HG03457 (cell line): Measurements from ENCODE around the gene CBFA2T3.

Experiments
- ATAC-seq: cut with Tn5 transposase; IDR thresholded peaks from one replicate; pipeline ENCODE4 v1.9.1; 2021; ENCODE audit warnings: moderate number of reproducible peaks; ENCODE audit not compliant: unreplicated experiment

The CBFA2T3 gene

GRCh38 chr16:88865310-88865709, 111.7 kb downstream of the CBFA2T3 start:
- ATAC-seq = no peak

GRCh38 chr16:88864521-88864920, 112.5 kb downstream of the CBFA2T3 start:
- ATAC-seq = no peak

GRCh38 chr16:88864099-88864498, 112.9 kb downstream of the CBFA2T3 start:
- no peak for ATAC-seq

GRCh38 chr16:88863426-88863825, 113.6 kb downstream of the CBFA2T3 start:
- no peak for ATAC-seq

- no peak for ATAC-seq
Observed at GRCh38 chr16:88862968-88863367, 114.0 kb downstream of the CBFA2T3 start.

GRCh38 chr16:88861359-88861758, 115.6 kb downstream of the CBFA2T3 start:
- no peak for ATAC-seq

GRCh38 chr16:88859381-88860091, 117.5 kb downstream of the CBFA2T3 start:
- no peak for ATAC-seq

DNA sequence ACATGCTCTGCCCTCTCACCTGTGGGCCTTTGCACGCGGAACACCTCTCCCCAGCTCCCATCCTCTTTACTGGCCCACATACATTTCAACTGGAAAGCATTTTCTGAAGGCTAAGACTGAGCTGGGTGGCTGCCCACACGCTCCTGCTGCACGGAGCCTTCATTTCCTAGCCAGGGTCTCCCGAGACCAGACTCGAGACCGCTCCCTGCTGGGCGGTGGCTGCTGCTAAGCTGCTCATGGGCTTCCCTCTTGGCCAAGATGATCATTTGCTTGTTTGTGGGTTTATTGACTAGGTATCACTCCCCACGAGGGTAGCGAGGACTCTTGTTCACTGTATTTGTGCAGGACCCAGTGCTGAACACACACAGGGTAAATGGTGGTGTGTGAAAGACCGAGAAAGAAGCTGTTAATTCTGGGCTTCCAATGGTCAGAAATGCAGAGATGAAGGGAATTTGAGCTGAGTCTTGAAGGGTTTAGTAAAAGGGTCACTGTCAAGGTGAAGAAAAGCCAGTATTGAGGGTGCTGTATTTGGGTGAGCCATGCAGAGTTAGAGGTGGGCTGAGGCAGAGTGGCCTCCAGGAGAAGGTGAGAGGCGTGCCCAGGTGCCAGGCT, 119.2 kb downstream of the CBFA2T3 start:
- no peak for ATAC-seq

DNA sequence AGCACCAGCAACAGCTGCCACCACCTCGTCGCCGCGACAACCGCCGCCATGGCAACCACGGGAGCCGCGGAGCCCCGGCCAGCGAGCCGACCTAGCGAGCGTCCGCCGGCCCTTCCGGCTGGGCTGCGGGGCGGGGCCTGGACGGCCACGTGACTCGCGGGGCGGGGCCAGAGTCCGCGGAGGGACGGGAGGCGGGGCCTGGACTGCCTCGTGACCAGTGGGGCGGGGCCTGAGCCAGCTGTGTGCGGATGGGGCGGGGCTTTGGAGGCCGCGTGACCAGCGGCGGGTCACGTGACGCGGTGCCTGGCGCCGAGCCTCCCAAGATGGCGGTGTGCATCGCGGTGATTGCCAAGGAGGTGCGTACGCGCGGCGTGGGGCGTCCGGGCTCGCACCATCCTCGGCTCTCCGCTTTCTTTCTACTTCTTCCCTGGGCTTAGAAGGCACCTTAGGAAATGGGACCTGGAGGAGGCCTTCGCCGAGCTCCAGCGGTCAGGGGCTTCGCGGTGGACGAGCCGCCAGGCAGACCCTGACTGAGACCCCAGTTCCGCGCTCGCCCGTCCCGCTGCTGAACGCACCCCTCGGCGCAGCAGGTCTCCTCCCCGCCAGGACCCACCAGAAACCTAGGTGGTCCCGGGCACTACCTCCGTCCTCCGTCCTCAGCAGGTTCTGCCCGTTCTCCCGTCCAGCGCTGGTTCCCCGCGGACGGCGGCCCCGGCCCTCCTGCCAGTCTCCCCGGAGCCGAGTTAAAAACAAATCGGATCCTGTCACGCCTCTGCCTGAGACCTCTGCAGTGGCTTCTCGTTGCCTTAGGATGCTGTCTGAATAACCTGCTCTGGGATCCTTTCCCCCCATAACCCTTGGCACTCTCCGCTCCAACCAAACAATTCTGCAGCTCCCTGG, 119.9 kb downstream of the CBFA2T3 start, which contains the start of the genes GALNS and TRAPPC2L:
Gene GALNS (minus strand): TSS at position 120 of the 900 bp plus-strand sequence. CDS start 70 bp downstream, at position 50.
Gene TRAPPC2L (plus strand): TSS at position 300 of the 900 bp plus-strand sequence. CDS start 24 bp downstream, at position 324.
- ATAC-seq = peak; percentile 62

DNA sequence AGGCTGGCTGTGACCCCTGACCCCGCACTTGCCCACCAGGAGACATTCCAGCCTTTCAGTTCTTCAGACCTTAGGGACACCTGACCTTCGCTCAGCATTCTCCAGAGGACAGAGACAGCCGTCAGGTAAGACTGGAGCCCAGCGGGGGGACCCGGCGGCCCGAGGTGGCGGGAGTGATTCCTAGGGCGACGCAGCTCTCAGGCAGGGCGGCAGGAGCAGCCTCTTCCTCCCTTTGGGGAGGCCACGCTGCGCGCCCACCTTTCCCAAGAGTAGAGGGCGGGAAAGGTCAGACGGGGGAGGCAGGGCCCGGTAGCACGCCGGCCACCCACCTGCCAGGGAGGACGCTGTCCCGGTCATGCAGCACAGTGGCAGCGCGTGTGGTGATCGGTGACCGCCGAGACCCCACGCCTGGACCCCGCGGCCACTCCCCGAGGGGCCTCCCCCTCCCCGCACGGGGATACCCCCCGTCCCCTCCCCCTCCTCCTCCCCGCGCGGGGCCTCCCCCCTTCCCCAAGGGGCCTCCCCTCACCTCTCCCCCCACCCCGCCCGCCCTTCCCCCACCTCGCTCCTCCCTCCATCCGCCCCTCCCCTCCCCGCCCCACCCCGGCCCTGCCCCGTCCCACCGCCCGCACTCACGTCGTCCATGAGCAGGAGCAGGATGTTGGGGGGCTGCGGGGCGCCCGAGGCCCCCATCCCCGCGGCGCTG, 120.7 kb downstream of the CBFA2T3 start:
- no peak for ATAC-seq

- no peak for ATAC-seq
Observed at GRCh38 chr16:88855736-88856121, 121.3 kb downstream of the CBFA2T3 start.

GRCh38 chr16:88855176-88855575, 121.8 kb downstream of the CBFA2T3 start:
- no peak for ATAC-seq

DNA sequence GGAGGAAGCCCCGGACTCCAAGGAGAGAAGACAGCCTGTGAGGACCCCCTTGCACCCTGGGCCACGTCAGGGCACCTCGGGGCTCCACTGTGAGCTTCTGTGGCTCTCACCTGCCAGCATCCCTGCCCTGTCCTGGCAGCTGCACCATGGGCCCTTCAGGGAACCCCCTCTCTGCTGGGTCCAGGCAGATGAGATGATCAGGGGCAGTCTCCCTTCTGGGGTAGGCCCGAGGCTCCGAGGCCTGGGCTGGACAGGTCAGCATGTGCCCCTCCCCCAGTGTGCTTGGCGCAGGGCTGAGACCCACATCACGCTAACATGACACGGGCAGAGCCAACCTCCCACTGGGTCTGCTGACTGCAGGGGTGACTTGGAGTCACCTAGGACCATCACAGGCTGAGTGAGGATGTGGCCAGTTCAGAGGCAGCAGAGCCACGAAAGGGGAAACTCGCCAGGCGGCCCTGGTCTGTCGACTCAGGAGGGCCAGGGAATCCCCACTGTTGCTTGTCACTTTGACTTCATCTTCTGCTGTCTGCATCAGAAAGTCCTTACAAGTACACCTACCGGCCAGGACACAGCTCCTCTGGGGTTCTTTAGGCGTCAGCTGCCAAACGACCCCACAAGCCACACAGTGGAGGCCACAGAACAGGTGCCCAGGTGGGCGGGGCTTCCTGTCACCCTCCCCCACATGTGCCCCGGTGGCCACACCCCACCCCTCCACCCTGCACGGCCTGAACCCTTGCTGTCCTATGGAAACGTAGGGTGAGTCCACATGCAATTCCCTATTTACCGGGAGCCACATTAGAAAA, 122.5 kb downstream of the CBFA2T3 start:
- ATAC-seq = no peak

DNA sequence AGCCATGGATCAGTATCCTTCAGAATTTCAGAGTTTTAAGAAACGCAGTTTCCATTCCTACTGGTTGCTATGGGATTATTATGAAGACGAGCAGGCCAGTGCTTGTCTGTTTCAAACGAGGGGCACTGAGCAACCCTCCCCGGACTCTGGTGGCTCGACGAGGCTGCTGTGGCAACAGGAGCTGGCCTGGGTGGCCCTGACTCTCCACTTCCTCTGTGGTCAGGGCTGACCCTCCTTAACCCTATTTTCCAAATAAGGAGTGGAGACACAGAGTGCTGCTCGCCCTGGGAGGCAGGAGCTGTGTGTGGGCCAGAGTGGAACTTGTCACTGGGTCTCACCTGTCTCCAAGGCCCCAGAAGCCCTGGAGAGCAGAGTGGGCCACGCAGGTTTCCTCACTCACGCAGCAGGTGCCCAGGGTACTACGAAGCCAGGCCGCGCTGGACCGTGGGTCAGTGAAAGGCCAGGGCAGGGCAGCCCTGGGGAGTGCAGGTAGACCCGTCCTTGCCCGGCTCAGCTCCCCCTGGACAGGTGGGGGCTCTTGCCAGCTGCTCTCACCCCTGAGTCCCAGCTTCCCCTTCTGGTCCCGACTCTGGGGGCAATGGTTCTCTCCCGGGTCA, 123.6 kb downstream of the CBFA2T3 start:
- no peak for ATAC-seq

DNA sequence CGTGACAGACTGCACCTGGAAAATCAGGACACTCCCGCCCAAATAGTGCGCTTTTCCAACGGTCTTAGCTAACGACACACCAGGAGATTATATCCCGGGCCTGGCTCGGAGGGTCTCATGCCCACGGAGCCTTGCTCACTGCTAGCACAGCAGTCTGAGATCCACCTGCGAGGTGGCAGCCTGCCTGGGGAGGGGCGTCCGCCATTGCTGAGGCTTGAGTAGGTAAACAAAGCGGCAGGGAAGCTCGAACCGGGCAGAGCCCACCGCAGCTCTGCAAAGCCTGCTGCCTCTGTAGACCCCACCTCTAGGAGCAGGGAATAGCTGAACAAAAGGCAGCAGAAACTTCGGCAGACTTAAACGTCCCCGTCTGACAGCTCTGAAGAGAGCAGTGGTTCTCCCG, 125.4 kb downstream of the CBFA2T3 start:
- no peak for ATAC-seq

GRCh38 chr16:88850531-88851199, 126.3 kb downstream of the CBFA2T3 start:
- no peak for ATAC-seq

- no peak for ATAC-seq
Observed at GRCh38 chr16:88848557-88848956, 128.4 kb downstream of the CBFA2T3 start.

- no peak for ATAC-seq
Observed at GRCh38 chr16:88847654-88848053, 129.4 kb downstream of the CBFA2T3 start.

DNA sequence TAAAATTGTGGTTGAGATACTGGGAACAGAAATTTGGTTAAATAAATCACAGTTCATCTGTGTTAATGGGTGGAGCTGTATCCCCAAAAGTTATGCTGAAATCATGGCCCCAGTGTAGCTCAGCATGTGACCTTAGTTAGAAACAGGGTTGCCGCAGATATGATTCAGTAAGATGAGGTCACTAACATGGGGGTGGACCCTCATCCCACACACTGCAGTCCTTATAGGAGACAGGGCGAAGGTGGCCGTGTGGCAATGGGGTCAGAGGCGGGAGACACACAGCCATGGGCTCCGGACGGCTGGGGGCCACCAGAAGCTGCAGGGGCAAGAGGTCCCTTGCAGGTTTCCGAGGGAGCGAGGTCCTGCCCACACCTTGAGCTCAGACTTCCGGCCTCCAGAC, 130.9 kb downstream of the CBFA2T3 start:
- ATAC-seq = no peak
